GM12878 (cell line): ENCODE data around the gene COLQ.

ENCODE experiments used
- CTCF ChIP-seq, 3 experiments: IDR thresholded peaks in 2 of 3; conservative IDR thresholded peaks in 1 of 3; 2 replicates each; pipeline ENCODE4 v1.5.1; 2011; ENCODE audit warnings: low read depth in 3 of 3, low read length in 3 of 3, mild to moderate bottlenecking in 3 of 3, control low read depth in 2 of 3, moderate library complexity in 2 of 3, inconsistent platforms in 1 of 3, mixed read lengths in 1 of 3; ENCODE audit not compliant: control insufficient read depth in 2 of 3, insufficient read depth in 1 of 3; ENCODE audit errors: extremely low read depth in 1 of 3
- EP300 ChIP-seq, 2 experiments: fragments of 150-350 bp in 1 of 2; IDR thresholded peaks; 2 replicates each; pipeline ENCODE4 v1.6.1; 2011 to 2012; ENCODE audit warnings: low read depth in 2 of 2, low read length in 2 of 2, borderline replicate concordance in 1 of 2, improper control_type of control experiment in 1 of 2, inconsistent platforms in 1 of 2; ENCODE audit not compliant: control insufficient read depth in 1 of 2
- FOXK2 ChIP-seq: fragments of 450-650 bp; IDR thresholded peaks from 2 replicates; pipeline ENCODE4 v1.6.1; 2017; ENCODE audit warnings: mild to moderate bottlenecking, moderate library complexity
- JUND ChIP-seq: IDR thresholded peaks from 2 replicates; pipeline ENCODE4 v1.6.1; 2012; ENCODE audit warnings: low read depth, mild to moderate bottlenecking, low read length, improper control_type of control experiment, moderate library complexity
- KDM1A ChIP-seq: fragments of 200-600 bp; sonication (generic); IDR thresholded peaks from 2 replicates; pipeline ENCODE4 v1.6.1; 2016; ENCODE audit warnings: borderline replicate concordance
- NR2C2 ChIP-seq: IDR thresholded peaks from 2 replicates; pipeline ENCODE4 v1.6.1; 2011; ENCODE audit warnings: borderline replicate concordance, low read depth; ENCODE audit not compliant: control insufficient read depth, insufficient read length
- NR2F1 ChIP-seq: fragments of 450-650 bp; conservative IDR thresholded peaks from 2 replicates; pipeline ENCODE4 v1.6.1; 2017; ENCODE audit warnings: mild to moderate bottlenecking
- POLR2AphosphoS5 ChIP-seq: IDR thresholded peaks from 2 replicates; pipeline ENCODE4 v1.6.1; 2011; ENCODE audit warnings: mild to moderate bottlenecking, low read length, inconsistent platforms
- SIX5 ChIP-seq: IDR thresholded peaks from 2 replicates; pipeline ENCODE4 v1.6.1; 2011; ENCODE audit warnings: mild to moderate bottlenecking, low read depth, low read length, moderate library complexity; ENCODE audit not compliant: severe bottlenecking
- TCF7 ChIP-seq: IDR thresholded peaks from 2 replicates; pipeline ENCODE4 v1.6.1; 2014; ENCODE audit warnings: antibody characterized with exemption, borderline replicate concordance
- YBX1 ChIP-seq: fragments of 450-650 bp; IDR thresholded peaks from 2 replicates; pipeline ENCODE4 v1.6.1; 2016; ENCODE audit warnings: antibody characterized with exemption

GRCh38 chr3:15521573-15521965 lies at the start of gene COLQ:
- TF ChIP-seq CTCF (IDR thresholded peaks at IDR 0.05 in 2 of 3, conservative IDR thresholded peaks at IDR 0.05 in 1 of 3; ENCODE audit: control insufficient read depth in 2 of 3, extremely low read depth in 1 of 3, insufficient read depth in 1 of 3, low read depth in 3 of 3, low read length in 3 of 3) (no peak), NR2C2 (no peak), EP300 (IDR thresholded peaks at IDR 0.05; ENCODE audit: borderline replicate concordance in 1 of 2, control insufficient read depth in 1 of 2, low read depth in 2 of 2, low read length in 2 of 2) (no peak), YBX1 (no peak), POLR2AphosphoS5 (no peak), TCF7 (no peak), NR2F1 (no peak), FOXK2 (no peak), JUND (no peak), KDM1A (no peak), SIX5 (no peak)
